NCI-H1048 (cell line): ENCODE results near the gene CD300H.
"Not testable (repeated sequence)": the region's sequence is repeated elsewhere in the genome, so short reads cannot be mapped to it uniquely, and the experiment has no call there.

Experiments used
- DNase-seq: peaks from one replicate; lab custom pipeline; 2025; lab: John Stamatoyannopoulos, UW

Gene CD300H

DNA sequence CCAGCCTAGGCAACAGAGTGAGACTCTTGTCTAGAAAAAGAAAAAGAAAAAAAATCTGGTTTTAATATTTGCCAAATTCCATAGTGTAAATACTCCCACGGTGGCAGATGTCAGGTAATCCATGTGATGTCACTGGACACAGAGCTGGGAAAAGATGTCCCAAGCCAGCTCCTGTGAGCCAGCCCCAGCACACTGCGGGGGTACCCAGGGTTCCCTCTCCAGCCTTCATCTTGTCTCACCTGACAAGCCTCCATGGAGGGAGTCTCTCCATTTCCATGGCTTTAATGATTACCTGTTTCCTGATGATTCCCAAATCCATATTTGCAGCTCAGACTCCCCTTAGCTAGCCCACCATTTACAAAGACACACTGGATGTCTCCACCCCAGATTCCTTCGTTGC lies 40.6 kb downstream of the CD300H start:
- DNase-seq = no peak

DNA sequence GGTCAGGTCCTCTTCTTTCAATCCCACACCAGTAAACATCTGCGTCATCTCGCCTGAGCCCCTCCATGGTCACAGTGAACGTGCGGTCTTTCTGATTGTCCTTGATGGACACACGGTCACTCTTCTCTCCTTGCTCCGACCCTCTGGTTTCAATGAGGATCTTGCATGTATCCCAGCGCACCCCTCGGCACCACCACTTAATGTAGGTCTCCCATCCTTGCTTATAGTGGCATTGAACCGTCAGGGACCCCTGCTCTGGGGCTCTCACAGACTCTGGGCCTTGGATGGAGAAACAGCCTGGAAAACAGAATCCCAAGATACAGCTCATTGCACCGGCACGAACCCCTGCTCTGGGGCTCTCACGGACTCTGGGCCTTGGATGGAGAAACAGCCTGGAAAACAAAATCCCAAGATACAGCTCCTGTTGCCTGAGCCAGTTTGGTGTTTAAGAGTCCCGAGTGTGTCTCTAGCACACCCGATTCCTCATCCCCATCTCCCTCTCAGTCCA lies 41.5 kb downstream of the CD300H start:
- no peak for DNase-seq

DNA sequence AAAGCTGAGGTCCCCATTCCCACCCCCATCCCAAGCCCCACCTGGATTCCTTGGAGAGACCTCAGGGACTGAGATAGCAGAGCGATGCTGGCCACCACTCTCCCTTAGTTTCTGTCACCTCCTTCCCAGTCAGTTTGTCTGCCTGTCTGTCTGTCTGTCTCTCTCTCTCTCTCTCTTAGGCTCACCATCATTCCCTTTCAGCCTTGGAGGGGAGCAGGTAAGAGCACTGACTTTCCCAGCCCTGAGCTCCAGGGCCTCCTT lies 41.9 kb downstream of the CD300H start:
- DNase-seq = no peak

DNA sequence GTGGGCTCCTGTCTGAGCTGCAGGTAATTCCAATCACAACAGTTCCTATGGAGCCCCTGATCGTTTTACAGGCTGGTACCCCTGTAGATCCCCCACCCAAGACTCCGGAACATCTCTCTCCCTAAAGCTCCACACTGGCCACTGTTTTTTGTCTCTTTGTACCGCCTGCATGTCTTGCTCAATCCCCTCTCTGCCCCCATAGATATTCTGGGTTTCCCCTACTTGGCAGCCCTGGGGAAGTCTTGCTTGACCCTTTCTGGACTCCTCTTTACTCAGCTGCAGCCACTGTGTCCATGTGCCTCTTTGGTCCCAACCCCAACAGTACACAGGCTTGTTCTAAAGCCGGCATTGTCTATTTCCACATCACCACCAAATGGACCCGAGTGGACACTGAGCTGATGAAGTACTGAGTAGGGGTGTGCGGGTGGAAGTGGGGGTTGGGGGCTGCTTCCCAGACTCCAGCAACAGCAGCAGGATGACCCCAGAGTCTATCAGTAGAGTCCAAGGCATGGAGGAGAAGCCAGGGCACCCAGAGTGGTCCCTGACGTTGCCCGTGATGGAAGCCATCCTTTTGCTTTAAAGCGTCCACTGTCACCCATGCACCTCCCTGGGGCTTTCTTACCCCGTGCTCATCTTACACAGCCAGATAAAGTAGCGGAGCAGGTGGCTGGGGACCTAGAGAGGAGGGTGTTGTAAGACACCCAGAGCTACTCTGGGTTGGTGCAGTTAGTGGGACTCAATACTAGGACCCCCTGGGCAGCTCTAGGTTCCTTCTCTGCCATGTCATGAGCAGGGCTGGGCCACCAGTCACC lies 42.5 kb downstream of the CD300H start:
- no peak for DNase-seq

DNA sequence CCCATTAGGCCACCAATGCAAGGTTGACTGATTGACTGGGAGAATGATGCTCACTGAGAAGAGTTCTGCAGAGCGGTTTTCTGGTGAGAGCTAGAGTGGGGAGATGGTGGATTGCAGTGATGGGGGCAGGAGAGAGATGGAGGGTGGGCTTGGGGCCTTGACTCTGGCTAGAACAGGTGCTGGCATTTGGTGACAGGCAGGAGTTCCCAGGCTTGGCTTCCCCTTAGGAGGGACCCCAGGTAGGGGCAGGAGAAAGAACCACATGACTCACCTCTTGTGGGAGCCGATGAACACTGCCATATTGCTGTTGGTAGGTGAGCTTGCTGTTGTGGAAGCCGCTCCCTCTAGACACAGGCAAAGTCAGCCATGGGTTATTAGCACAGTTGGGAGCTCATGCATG lies 44.0 kb downstream of the CD300H start:
- DNase-seq = no peak

DNA sequence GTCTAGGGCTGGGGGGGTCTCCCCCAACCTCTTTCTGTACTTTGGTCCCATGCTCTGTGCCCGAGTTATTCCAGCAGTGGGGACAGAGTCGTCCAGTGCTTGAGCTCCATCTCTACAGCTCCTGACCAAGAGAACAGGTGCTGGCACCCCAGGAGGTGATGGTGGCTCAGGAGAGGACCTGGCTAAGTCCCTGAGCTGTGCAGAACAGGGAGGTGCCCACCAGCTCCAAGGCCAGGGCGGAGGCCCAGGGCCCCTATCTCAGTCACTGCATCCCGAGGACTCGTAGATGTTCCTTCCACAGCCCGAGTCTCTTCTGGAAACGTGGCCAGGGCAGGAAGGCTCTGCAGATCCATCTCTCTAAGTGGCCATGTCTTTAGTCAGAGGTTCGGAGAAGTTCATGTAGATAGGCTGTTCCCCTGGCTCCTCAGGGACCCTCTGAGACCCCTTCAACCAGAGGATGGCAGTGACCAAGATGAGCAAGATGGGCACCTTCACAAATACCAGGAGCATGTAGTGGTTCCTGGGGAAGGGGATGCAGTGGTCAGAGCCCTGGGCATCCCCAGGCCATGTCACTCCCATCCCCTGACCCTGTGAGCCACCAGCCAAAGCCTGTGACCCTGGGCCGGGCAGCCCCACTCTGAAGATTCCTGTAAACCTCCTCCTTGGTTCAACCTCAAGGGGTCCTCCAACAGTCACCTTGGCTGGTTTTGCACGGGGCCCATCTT lies 44.8 kb downstream of the CD300H start:
- no peak for DNase-seq

DNA sequence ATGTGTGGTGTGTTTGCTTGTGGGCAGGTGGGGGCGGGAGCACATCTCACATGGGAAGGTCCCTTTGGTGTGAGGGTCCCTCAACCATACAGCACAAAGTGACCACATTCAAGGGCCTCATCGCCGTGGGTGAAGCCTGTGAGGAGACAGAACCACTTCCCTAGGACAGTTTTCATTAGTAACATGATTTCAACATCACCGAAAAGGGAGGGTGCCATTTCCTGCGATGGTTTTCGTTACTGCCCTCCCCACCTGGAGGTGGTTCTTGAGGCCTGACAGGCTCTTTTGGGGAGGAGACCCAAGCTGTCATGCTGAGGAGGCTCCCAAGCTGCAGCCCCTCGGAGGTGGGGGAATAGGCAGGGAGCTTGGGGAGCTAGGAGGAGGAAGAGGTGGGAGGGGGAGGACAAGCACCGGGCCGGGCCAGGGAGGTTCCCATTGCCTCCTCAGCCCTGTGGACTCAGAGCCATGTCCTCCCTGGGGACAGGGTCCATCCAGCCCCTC lies 45.6 kb downstream of the CD300H start:
- DNase-seq = no peak

DNA sequence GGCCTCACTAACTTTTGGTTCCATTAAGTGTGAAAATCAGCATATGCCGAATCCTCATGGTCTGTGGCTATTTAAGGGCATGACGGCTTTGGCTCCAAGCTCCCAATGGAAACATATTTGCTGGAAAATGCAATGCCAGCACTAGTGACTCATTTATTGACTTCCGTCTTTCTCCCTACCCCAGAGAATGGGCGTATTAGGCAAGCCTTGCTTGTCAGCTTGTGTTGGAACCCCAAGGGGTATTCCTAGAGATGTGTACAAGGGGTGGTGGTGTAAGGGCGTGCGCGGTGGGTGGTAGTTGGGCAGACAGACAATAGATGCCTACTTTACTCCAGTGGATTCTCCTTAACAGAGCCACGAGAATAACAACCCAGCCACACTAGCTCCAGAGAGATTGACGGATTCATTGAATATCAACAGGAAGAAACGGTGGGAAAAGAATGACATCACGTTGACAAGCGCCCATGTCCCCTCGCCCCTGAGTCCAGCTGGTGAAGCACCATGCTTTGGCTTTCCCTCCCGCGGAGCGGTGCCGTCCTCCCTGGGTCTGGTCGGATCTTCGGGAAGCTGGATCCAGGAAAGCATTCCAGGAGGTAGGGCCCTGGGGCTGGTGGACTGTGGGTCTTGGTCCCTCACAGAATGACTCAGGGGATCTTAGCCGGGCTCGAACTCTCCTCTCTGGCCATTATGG lies 46.4 kb downstream of the CD300H start:
- no peak for DNase-seq

DNA sequence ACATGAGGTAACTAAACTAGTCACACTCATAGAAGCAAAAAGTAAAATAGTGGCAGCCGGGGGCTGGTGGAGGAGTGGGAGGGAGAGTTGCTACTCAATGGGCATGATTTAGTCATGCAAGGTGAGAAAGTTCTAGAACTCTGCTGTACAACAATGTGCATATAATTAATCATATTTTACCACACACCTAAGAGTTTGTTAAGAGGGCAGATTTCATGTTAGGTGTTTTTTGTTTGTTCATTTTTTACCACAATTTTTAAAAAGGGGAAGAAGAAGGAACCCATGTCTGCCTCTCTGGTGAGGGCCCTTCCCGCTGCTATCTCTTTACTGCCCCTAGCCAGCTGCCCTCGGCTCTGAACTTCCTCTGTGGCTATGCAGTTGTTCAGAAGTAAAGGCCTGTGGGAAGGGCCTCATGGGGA lies 47.3 kb downstream of the CD300H start:
- DNase-seq = no peak

DNA sequence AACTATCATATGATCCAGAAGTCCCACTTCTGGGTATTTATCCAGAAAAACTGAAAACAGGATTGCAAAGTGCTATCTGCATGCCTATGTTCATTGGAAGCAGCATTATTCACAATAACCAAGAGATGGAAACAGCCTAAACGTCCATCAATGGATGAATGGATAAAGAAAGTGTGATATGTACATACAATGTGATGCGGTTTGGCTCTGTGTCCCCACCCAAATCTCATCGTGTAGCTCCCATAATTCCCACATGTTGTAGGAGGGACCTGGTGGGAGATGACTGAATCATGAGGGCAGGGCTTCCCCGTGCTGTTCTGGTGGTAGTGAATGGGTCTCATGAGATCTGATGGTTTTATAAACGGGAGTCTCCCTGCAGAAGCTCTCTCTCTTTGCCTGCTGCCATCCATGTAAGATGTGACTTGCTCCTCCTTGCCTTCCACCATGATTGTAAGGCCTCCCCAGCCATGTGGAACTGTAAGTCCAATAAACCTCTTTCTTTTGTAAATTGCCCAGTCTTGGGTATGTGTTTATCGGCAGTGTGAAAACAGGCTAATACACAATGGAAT lies 48.8 kb downstream of the CD300H start:
- not testable (repeated sequence) for DNase-seq

DNA sequence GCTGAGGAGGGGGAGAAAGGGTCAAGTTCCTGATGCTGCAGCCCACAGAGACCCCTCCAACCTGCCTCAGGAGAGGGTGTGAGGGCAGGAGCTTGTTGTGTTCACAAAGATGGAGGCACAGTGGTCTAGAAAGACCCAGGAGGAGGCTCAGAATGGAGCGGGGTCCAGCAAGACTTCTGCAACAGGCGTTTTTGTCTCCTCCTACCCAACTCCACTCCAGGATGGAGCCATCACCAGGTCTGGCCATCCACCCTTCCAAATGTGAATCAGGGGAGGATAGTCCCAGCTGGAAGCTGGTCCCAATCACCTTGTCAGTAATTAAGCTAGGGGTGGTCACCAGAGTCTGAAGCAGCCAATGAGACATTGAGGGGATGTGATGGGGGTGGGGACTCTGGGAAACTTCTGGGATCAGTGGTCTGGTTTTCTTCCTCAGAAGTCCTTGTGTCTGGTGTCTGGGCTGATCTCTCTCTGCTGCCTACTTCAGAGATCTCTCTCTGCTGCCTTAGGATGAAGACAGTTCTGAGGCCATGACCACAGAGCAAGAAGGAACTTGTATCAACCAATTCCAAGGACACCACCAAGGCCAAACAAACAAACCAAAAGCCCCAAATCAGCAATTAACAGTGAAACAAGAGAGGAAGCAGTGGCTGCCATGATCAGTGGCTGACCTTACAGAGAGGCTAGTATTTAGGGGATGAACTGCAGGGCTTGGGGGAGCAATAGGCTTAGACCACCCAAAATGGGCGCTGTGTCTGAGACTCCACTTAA lies 50.6 kb downstream of the CD300H start:
- no peak for DNase-seq

DNA sequence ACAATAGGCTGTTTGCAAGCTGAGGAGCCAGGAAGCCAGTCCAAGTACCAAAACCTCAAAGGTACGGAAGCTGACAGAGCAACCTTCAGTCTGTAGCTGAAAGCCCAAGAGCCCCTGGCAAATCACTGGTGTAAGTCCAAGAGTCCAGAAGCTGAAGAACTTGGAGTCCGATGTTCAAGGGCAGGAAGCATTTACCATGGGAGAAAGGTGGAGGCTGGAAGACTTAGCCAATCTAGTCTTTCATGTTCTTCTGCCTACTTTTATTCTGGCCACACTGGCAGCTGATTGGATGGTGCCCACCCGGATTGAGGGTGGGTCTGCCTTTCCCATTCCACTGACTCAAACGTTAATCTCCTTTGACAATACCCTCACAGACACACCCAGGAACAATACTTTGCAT lies 51.4 kb downstream of the CD300H start:
- no peak for DNase-seq

DNA sequence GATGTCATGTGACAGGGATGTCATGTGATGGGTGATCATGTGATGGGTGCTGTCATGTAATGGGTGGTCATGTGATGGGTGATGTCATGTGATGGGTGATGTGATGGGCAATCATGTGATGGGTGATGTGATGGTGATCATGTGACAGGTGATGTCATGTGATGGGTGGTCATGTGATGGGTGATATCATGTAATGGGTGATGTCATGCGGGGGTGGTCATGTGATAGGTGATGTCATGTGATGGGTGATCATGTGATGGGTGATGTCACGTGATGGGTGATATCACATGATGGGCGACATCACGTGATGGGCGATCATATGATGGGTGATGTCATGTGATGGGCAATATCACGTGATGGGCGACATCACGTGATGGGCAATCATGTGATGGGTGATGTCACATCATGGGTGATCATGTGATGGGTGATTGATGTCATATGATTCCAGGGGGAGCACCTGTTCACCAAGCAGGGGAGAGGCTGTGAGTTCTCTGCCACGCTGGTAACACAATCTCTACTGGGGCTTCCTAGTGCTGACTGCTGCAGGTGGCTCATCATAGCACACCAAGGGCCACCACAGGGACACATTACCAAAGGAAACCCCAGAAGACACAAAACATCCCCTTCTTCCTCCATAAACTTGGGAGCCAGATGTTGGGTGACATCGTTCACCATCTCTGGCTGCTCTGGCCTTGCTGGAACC lies 52.5 kb downstream of the CD300H start:
- no peak for DNase-seq

DNA sequence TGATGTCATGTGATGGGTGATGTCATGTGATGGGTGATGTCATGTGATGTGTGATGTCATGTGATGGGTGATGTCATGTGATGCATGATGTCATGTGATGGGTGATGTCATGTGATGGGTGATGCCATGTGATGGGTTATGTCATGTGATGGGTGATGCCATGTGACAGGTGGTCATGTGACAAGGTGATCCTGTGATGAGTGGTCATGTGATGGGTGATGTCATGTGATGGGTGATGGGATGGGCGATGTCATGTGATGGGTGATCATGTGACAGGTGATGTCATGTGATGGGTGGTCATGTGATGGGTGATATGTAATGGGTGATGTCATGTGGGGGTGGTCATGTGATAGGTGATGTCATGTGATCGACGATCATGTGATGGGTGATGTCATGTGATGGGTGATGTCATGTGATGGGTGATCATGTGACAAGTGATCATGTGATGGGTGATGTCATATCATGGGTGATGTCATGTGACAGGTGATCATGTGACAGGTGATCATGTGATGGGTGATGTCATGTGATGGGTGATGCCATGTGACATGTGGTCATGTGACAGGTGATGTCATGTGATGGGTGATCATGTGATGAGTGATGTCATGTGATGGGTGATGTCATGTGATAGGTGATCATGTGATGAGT lies 53.2 kb downstream of the CD300H start:
- DNase-seq = no peak

DNA sequence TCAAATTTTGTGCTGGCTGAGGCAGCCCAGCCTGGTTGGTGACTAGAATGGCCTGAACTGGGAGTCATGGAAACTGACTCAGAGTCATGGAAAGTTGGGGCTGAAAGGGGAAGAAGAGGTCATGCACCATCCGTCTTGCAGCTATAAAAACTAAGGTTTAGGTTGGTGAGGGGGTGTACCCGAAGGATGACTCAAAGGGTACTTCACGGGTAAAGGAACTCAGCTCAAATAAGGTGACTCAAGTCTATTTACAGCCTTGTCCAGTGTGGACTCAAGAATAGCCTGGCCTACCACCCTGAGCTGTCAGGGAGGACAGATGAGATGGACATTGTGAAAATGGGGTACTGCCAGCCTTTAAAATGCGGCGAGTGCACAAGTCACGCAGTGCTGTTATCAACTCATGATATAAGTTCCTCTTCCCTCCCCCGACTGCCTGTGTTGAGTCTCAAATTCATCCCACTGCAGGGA lies 54.7 kb downstream of the CD300H start:
- no peak for DNase-seq

DNA sequence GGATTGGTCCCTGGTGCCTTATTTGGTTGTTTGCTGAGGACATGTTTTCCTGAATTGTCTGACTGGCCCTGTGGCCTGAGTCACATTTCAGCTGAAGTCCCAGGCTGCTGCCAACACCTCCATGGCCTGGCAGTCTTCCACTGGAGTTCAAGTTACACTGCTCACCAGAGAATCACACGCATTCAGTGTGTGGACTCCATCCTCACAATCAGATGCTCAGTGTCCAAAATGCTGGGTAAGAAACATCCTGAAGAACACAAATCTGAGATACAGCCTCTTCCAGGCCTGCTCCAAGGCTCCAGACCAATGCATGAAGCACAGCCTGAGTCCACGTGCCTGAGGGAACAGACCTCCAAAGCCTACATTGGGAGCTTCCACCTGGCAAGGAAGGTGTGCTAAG lies 55.3 kb downstream of the CD300H start:
- DNase-seq = no peak
